HG03196 (cell line): ENCODE measurements around the gene GPR68.
"Not testable (repeated sequence)": the region's sequence is repeated elsewhere in the genome, so short reads cannot be mapped to it uniquely, and the experiment has no call there.

Source experiments
- ATAC-seq: cut with Tn5 transposase; IDR thresholded peaks from one replicate; pipeline ENCODE4 v1.9.1; 2021; ENCODE audit not compliant: unreplicated experiment

Gene GPR68

DNA sequence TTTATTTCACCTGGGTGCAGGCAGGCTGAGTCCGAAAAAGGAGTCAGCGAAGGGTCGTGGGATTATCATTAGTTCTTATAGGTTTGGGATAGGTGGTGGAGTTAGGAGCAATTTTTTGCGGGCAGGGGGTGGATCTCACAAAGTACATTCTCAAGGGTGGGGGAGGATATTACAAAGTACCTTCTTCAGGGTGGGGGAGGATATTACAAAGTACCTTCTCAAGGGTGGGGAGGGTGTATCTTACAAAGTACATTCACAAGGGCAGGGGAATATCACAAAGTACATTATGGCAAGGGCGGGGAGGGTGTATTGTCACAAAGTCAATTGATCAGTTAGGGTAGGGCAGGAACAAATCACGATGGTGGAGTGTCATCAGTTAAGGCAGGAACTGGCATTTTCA is 43.7 kb downstream of the GPR68 start:
- not testable (repeated sequence) for ATAC-seq

DNA sequence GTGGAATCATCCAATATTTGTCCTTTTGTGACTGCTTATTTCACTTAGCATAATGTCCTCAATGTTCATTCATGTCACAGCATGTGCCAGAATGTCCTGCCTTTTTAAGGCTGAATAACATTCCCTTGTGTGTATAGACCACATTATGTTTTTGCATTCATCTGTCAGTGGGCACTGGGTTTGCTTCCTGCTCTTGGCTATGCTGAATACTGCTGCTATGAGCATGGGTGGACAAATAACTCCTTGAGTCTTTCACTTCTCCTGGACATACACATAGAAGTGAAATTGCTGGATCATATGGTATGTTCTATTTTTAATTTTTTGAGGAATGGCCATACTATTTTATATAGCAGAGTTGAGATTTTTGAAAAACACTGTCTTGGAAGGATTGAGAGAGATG is 46.9 kb downstream of the GPR68 start:
- no peak for ATAC-seq

DNA sequence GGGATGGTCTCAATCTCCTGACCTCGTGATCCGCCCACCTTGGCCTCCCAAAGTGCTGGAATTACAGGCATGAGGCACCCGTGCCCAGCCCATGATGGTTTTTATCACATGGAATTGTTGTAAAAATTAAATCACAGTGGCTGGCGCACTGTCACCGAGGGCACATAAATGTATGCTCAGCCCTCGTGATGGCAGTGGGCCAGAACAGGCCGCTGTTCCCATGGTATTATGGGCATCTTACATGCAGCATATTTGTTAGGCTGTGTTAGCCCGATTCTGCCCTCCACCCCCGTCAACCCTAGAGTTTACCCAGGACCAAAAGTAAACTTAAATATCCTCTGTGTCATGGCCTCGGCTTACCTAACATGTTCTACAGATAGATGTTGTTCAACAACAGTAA is 48.6 kb downstream of the GPR68 start:
- ATAC-seq = no peak

DNA sequence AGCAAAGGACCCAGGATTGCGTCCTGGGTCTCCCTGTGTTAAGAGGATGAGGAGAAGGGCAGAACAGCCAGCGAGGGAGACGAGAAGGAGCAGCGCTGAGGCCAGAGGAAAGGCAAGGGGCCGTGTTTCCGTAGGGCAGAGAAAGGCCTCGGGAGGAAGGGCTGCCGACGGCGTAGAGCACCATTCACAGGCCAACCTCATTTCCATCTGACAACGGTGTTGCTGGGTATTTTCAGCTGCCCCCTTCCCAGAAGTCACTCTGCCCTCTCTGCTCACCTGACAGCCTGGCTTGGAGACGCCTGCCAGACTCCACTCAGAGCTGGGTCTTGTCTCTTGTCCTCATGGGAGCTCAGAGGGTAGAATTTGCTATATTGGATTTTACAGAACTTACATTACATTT is 51.4 kb downstream of the GPR68 start:
- ATAC-seq = no peak

DNA sequence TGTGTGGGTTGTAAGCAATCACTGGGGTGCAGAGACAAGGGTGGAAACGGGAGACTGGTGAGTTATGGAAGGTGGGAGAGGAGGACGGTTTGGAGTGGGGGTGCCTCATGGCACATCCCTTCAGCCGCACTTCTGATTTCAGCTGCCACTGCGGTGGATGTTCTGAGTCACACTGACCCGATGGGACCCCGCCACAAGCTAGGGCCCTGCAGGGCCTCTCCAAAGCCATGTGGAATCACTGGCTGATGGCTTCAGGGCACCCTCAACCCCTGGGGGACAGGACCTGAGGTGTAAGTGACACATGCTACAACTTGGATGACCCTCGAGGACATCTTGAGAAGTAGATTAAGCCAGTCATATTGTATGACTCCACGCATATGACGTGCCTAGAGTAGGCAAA is 53.7 kb downstream of the GPR68 start:
- ATAC-seq = no peak

DNA sequence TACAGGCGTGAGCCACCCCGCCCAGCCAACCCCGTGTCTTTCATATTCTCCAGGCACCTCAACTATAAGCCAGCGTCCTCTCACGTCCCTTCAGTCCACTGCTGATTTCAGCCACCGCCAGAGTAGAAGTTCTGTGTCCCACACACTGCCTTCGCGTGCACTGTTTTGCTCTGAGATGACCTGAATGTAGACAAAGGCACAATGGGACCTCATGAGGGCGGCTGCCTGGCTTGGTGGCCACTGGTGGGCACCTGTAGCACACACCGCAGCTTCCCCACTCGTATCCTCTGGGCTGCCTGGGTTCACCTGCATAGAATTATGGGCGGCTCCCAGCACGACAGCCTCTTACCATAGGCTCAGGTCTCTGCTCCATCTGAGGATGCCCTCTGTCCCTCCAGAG is 57.2 kb downstream of the GPR68 start:
- no peak for ATAC-seq

DNA sequence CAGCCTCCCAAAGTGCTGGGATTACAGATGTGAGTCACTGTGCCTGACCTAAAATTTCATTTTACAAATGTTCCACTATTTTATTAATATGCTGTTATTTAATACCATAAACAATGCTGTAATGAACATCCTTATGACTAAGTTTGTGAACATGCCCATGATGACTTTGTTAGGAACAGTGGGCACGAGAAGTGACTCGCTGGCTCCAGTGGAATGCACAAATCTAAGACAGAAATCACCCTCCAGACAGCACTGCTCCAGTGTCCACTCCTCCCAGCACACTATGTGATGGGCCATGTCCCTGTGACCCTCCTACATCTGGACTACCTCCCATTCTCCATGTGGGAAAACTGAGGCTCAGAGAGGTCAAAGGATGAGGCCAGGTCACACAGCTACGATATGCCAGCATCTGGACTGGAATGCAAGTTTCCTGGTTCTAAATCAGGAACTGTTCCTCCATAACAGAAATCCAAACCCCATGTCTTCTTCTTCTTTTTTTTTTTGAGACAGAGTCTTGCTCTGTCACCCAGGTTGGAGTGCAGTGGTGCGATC is 57.9 kb downstream of the GPR68 start:
- ATAC-seq = no peak

DNA sequence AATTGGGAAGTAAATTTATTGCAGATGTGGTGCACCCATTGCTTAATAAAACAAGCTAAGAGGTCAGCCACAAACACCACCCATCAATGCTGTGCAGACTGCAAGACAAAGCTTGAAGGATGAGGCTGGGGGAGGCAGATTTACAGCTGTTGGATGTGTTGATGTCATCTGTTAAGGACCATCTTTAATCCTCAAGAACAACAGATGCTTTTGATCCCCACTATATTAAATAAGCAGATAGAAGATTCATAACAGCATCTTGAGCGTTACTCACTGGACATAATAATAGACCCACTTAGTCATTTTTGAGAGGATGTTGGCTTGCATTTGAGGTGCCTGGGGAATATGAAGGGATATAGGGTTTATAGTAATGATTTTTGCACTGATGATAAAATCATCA is 58.8 kb downstream of the GPR68 start:
- no peak for ATAC-seq

DNA sequence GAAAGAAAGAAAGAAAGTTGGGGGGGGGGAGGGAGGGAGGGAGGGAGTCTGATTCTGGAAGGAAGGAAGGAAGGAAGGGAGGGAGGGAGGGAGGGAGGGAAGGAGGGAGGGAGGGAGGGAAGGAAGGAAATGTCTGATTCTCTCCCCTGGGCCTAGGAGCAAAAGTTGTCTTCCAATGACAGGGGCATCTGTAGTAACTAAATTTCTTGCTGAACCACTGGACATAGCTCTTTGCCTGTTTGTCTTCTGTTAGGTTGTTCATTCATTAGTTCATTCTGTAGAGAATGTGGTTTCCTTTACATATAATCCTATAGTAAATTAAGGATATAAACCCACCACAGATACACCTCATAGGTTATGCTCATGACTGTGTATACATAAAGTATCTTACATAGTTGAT is 59.9 kb downstream of the GPR68 start:
- no peak for ATAC-seq

DNA sequence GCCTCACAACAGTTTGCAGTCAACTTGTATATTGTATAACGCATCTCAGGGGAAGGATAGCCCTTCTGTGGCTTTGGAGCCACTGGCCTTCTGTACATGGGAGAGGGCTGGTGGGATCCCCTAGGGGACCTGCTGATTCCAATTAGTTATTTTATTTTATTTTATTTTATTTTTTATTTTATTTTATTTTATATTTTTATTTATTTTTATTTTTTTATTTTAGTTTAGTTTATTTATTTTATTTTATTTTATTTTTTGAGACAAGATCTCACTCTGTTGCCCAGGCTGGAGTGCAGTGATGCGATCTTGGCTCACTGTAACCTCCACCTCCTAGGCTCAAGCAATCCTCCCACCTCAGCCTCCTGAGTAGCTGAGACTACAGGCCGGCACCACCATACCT is 61.8 kb downstream of the GPR68 start:
- not testable (repeated sequence) for ATAC-seq
